H1 (cell line): Measurements from ENCODE around the gene TXNIP. TPM values are rescaled to one million over a fixed set of nuclear protein-coding genes. Genes with fewer than 3 reads are reported as not detected.
A peak's percentile ranks its signal among the peaks of the same experiment; 100 is the strongest.

Experiments used
- ATF2 ChIP-seq: IDR thresholded peaks from 2 replicates; pipeline ENCODE4 v1.6.1; 2012; ENCODE audit warnings: low read length, inconsistent platforms
- BACH1 ChIP-seq: IDR thresholded peaks from 2 replicates; pipeline ENCODE4 v1.6.1; 2012; ENCODE audit warnings: low read length, improper control_type of control experiment
- BCL11A ChIP-seq, 2 experiments: IDR thresholded peaks; one replicate each; pipeline ENCODE4 v1.6.1; 2011; ENCODE audit warnings: low read depth in 2 of 2, low read length in 2 of 2, mild to moderate bottlenecking in 2 of 2
- CEBPB ChIP-seq: IDR thresholded peaks from 2 replicates; pipeline ENCODE4 v1.6.1; 2012; ENCODE audit warnings: low read depth, low read length
- FOSL1 ChIP-seq: IDR thresholded peaks from 2 replicates; pipeline ENCODE4 v1.6.1; 2011; ENCODE audit warnings: mild to moderate bottlenecking, low read depth, low read length, moderate library complexity; ENCODE audit not compliant: insufficient read depth
- GTF2F1 ChIP-seq: IDR thresholded peaks from 2 replicates; pipeline ENCODE4 v1.6.1; 2012; ENCODE audit warnings: low read depth, low read length, improper control_type of control experiment, borderline replicate concordance
- HDAC2 ChIP-seq, 2 experiments: fragments of 300-600 bp in 1 of 2; sonication (generic) in 1 of 2; IDR thresholded peaks; 2 replicates each; pipeline ENCODE4 v1.6.1; 2011 to 2012; ENCODE audit warnings: low read depth in 2 of 2, low read length in 2 of 2, mild to moderate bottlenecking in 2 of 2, moderate library complexity in 2 of 2, borderline replicate concordance in 1 of 2, inconsistent platforms in 1 of 2
- JUN ChIP-seq: IDR thresholded peaks from 2 replicates; pipeline ENCODE4 v1.6.1; 2011; ENCODE audit warnings: low read depth, mild to moderate bottlenecking, improper control_type of control experiment, low read length
- KDM4A ChIP-seq: IDR thresholded peaks from one replicate; pipeline ENCODE4 v1.7.1; 2012; ENCODE audit warnings: low read depth, mild to moderate bottlenecking, moderate library complexity, low read length, inconsistent platforms; ENCODE audit not compliant: severe bottlenecking
- MAFK ChIP-seq: IDR thresholded peaks from 2 replicates; pipeline ENCODE4 v1.6.1; 2012; ENCODE audit warnings: low read depth, mild to moderate bottlenecking, improper control_type of control experiment, low read length
- MAX ChIP-seq: IDR thresholded peaks from 2 replicates; pipeline ENCODE4 v1.6.1; 2012; ENCODE audit warnings: inconsistent platforms
- NANOG ChIP-seq: IDR thresholded peaks from 2 replicates; pipeline ENCODE4 v1.6.1; 2011; ENCODE audit warnings: low read length, low read depth, mild to moderate bottlenecking, inconsistent platforms; ENCODE audit not compliant: insufficient read depth, poor library complexity, severe bottlenecking
- POLR2A ChIP-seq, 2 experiments: IDR thresholded peaks; 1 replicate in 1 of 2; 2 replicates in 1 of 2; pipeline ENCODE4 v1.6.1; 2011; ENCODE audit warnings: low read depth in 2 of 2, low read length in 2 of 2, mild to moderate bottlenecking in 2 of 2; ENCODE audit errors: control extremely low read depth in 1 of 2
- RXRA ChIP-seq: IDR thresholded peaks from 2 replicates; pipeline ENCODE4 v1.6.1; 2011; ENCODE audit warnings: low read depth, mild to moderate bottlenecking, low read length, moderate library complexity; ENCODE audit not compliant: insufficient read depth
- SAP30 ChIP-seq: fragments of 300-600 bp; sonication (generic); IDR thresholded peaks from 2 replicates; pipeline ENCODE4 v1.7.1; 2012; ENCODE audit warnings: low read length, moderate library complexity, mild to moderate bottlenecking, inconsistent platforms; ENCODE audit not compliant: insufficient read depth, insufficient replicate concordance
- SIRT6 ChIP-seq: IDR thresholded peaks from one replicate; pipeline ENCODE4 v1.7.1; 2012; ENCODE audit warnings: low read length, inconsistent platforms
- SIX5 ChIP-seq: IDR thresholded peaks from 2 replicates; pipeline ENCODE4 v1.6.1; 2011; ENCODE audit warnings: mild to moderate bottlenecking, low read depth, low read length
- SP2 ChIP-seq: IDR thresholded peaks from 2 replicates; pipeline ENCODE4 v1.6.1; 2012; ENCODE audit warnings: mild to moderate bottlenecking, low read length, inconsistent platforms
- SP4 ChIP-seq: IDR thresholded peaks from 2 replicates; pipeline ENCODE4 v1.6.1; 2012; ENCODE audit warnings: low read length, inconsistent platforms
- SRF ChIP-seq: IDR thresholded peaks from 2 replicates; pipeline ENCODE4 v1.6.1; 2011; ENCODE audit warnings: mild to moderate bottlenecking, low read depth, low read length, moderate library complexity
- TAF1 ChIP-seq: IDR thresholded peaks from 2 replicates; pipeline ENCODE4 v1.6.1; 2011; ENCODE audit warnings: mild to moderate bottlenecking, low read depth, low read length
- TAF7 ChIP-seq: optimal IDR thresholded peaks from 2 replicates; pipeline ENCODE3; 2011; ENCODE audit warnings: low read depth, mild to moderate bottlenecking, inconsistent platforms, low read length, moderate library complexity, borderline replicate concordance
- TCF12 ChIP-seq: IDR thresholded peaks from 2 replicates; pipeline ENCODE4 v1.6.1; 2011; ENCODE audit warnings: low read depth, mild to moderate bottlenecking, low read length
- polyA plus RNA-seq, 7 experiments: library from polyadenylated mRNA; depleted of rRNA in 3 of 7; stranded (reverse) in 5 of 7; unstranded in 2 of 7; fragments of >200 nt in 5 of 7; fragments of 200-250 nt in 2 of 7; gene quantifications; 1 replicate in 5 of 7; 2 replicates in 1 of 7; 4 replicates in 1 of 7; pipeline versions ENCODE4 v1.2.1 to v1.2.3, GENCODE V29; 2011 to 2013; ENCODE audit warnings: missing spikeins in 2 of 7, mixed read lengths in 2 of 7
- total RNA-seq: library from RNA; stranded (reverse); fragmentation: NEBNext Ultra II Directional; extraction: Animal tissue kit (Norgen Biotek cat#: 25700); gene quantifications from 2 replicates; pipeline ENCODE4 v1.2.1, GENCODE V29; 2021

The TXNIP gene
- total and polyA plus RNA-seq, 2 of the 8 experiments (the other 6 are each of a cell fraction or from before 2014, with no cell fraction given): 12.3 to 56.8 TPM

- TF ChIP-seq TAF1 (peak; percentile 97), SIX5 (no peak), TCF12 (no peak), POLR2A (IDR thresholded peaks at IDR 0.05; ENCODE audit: control extremely low read depth in 1 of 2, low read depth in 2 of 2, low read length in 2 of 2) (peak; percentile 89 to 90), RXRA (no peak), NANOG (no peak), SAP30 (no peak), MAX (peak; percentile 92), CEBPB (no peak), SRF (no peak), SP4 (0 out of 2 replicates have a peak, but pooled peaks have one; percentile 37), BCL11A (IDR thresholded peaks at IDR 0.05; ENCODE audit: low read depth in 2 of 2, low read length in 2 of 2) (no peak), JUN (no peak), GTF2F1 (peak; percentile 86), KDM4A (no peak), FOSL1 (0 out of 2 replicates have a peak, but pooled peaks have one; percentile 52), HDAC2 (IDR thresholded peaks at IDR 0.05; ENCODE audit: borderline replicate concordance in 1 of 2, low read depth in 2 of 2, low read length in 2 of 2) (no peak), SP2 (no peak), MAFK (no peak), SIRT6 (no peak), BACH1 (no peak), ATF2 (no peak), TAF7 (peak; percentile 94)
Measured at GRCh38 chr1:145996433-145997015, at the start of gene TXNIP (continued).
